H9 (cell line): ENCODE measurements around the gene ARRDC2. TPM values are rescaled to one million over a fixed set of nuclear protein-coding genes. Genes with fewer than 3 reads are reported as not detected.

ENCODE experiments used
- DNase-seq: peaks from one replicate; pipeline ENCODE4 v3.0.0-alpha.2; 2017
- H2AFZ ChIP-seq: one replicate; pipeline ENCODE4 v1.6.1; 2013; ENCODE audit warnings: mild to moderate bottlenecking, low read length, control low read depth, moderate library complexity
- H2AK5ac ChIP-seq: 2 replicates; pipeline ENCODE4 v1.6.1; 2013; ENCODE audit warnings: low read length, control low read depth, mixed read lengths; ENCODE audit not compliant: insufficient read length
- H2BK120ac ChIP-seq: one replicate; pipeline ENCODE4 v1.6.1; 2013; ENCODE audit warnings: low read depth, mild to moderate bottlenecking, low read length, control low read depth, inconsistent platforms; ENCODE audit not compliant: poor library complexity, severe bottlenecking
- H2BK12ac ChIP-seq: 2 replicates; pipeline ENCODE4 v1.6.1; 2013; ENCODE audit warnings: low read length, control low read depth, mixed read lengths, low read depth; ENCODE audit not compliant: insufficient read length
- H2BK15ac ChIP-seq: 2 replicates; pipeline ENCODE4 v1.6.1; 2013; ENCODE audit warnings: low read depth, low read length, control low read depth
- H2BK20ac ChIP-seq: one replicate; pipeline ENCODE4 v1.6.1; 2013; ENCODE audit warnings: low read depth, mild to moderate bottlenecking, low read length, control low read depth, inconsistent platforms; ENCODE audit not compliant: poor library complexity, severe bottlenecking
- H2BK5ac ChIP-seq: 2 replicates; pipeline ENCODE4 v1.6.1; 2013; ENCODE audit warnings: low read length, control low read depth, mixed read lengths; ENCODE audit not compliant: insufficient read length
- H3K14ac ChIP-seq: 2 replicates; pipeline ENCODE4 v1.6.1; 2013; ENCODE audit warnings: low read length, control low read depth; ENCODE audit not compliant: insufficient read depth
- H3K18ac ChIP-seq: 2 replicates; pipeline ENCODE4 v1.6.1; 2013; ENCODE audit warnings: low read depth, mild to moderate bottlenecking, mixed read lengths, low read length, control low read depth; ENCODE audit not compliant: insufficient read length
- H3K23ac ChIP-seq: 2 replicates; pipeline ENCODE4 v1.6.1; 2013; ENCODE audit warnings: low read length, control low read depth, mixed read lengths, low read depth; ENCODE audit not compliant: insufficient read length
- H3K23me2 ChIP-seq: 2 replicates; pipeline ENCODE4 v1.6.1; 2013; ENCODE audit warnings: low read depth, mild to moderate bottlenecking, mixed read lengths, low read length, control low read depth; ENCODE audit not compliant: insufficient read length, poor library complexity, severe bottlenecking
- H3K27ac ChIP-seq: 2 replicates; pipeline ENCODE4 v1.5.1; 2013; ENCODE audit warnings: low read length, control low read depth, mixed read lengths, low read depth; ENCODE audit not compliant: insufficient read length
- H3K27me3 ChIP-seq: 2 replicates; pipeline ENCODE4 v1.6.1; 2013; ENCODE audit warnings: low read length, control low read depth, inconsistent platforms; ENCODE audit not compliant: insufficient read depth
- H3K4ac ChIP-seq: 2 replicates; pipeline ENCODE4 v1.6.1; 2013; ENCODE audit warnings: low read depth, mild to moderate bottlenecking, control low read depth, inconsistent platforms, low read length, moderate library complexity
- H3K4me1 ChIP-seq: 2 replicates; pipeline ENCODE4 v1.6.1; 2013; ENCODE audit warnings: low read length, control low read depth, inconsistent platforms; ENCODE audit not compliant: insufficient read depth
- H3K4me2 ChIP-seq: 2 replicates; pipeline ENCODE4 v1.6.1; 2013; ENCODE audit warnings: low read length, control low read depth, mixed read lengths; ENCODE audit not compliant: insufficient read length, insufficient read depth
- H3K56ac ChIP-seq: 2 replicates; pipeline ENCODE4 v1.6.1; 2013; ENCODE audit warnings: low read depth, mild to moderate bottlenecking, mixed read lengths, low read length, control low read depth; ENCODE audit not compliant: insufficient read length
- H3K79me1 ChIP-seq: 2 replicates; pipeline ENCODE4 v1.6.1; 2013; ENCODE audit warnings: low read depth, mild to moderate bottlenecking, moderate library complexity, low read length, control low read depth, inconsistent platforms; ENCODE audit not compliant: insufficient read depth, poor library complexity, severe bottlenecking
- H3K79me2 ChIP-seq: 2 replicates; pipeline ENCODE4 v1.6.1; 2013; ENCODE audit warnings: low read length, control low read depth, inconsistent platforms; ENCODE audit not compliant: insufficient read depth
- H3K9ac ChIP-seq: 2 replicates; pipeline ENCODE4 v1.6.1; 2013; ENCODE audit warnings: low read length, control low read depth, mixed read lengths; ENCODE audit not compliant: insufficient read length; ENCODE audit errors: extremely low read depth
- H3K9me3 ChIP-seq: one replicate; pipeline ENCODE4 v1.6.1; 2013; ENCODE audit warnings: low read depth, low read length, inconsistent platforms; ENCODE audit not compliant: control insufficient read depth
- H3T11ph ChIP-seq: one replicate; pipeline ENCODE4 v1.6.1; 2013; ENCODE audit warnings: mild to moderate bottlenecking, low read length, control low read depth, inconsistent platforms
- H4K20me1 ChIP-seq: one replicate; pipeline ENCODE4 v1.6.1; 2013; ENCODE audit not compliant: control insufficient read depth, insufficient read length, insufficient read depth
- H4K5ac ChIP-seq: 2 replicates; pipeline ENCODE4 v1.6.1; 2013; ENCODE audit warnings: low read depth, mild to moderate bottlenecking, mixed read lengths, low read length, control low read depth; ENCODE audit not compliant: insufficient read length
- H4K8ac ChIP-seq: replicated peaks from 2 replicates; pipeline ENCODE4 v1.6.1; 2013; ENCODE audit warnings: low read length, control low read depth, mixed read lengths, low read depth; ENCODE audit not compliant: insufficient read length
- H4K91ac ChIP-seq: 2 replicates; pipeline ENCODE4 v1.6.1; 2013; ENCODE audit warnings: low read depth, mild to moderate bottlenecking, moderate library complexity, mixed read lengths, low read length, control low read depth; ENCODE audit not compliant: insufficient read length
- H3K27ac Mint-ChIP-seq, 3 experiments: 2 replicates in 2 of 3; 3 replicates in 1 of 3; pipeline ENCODE4 v1.8.0; 2020 to 2021; ENCODE audit warnings: mixed read lengths in 3 of 3, mild to moderate bottlenecking in 1 of 3, moderate library complexity in 1 of 3
- H3K27me3 Mint-ChIP-seq: 2 replicates; pipeline ENCODE4 v1.8.0; 2021; ENCODE audit warnings: low read depth, mild to moderate bottlenecking, moderate library complexity, mixed read lengths
- H3K36me3 Mint-ChIP-seq, 3 experiments: 2 replicates in 2 of 3; 3 replicates in 1 of 3; pipeline ENCODE4 v1.8.0; 2020 to 2021; ENCODE audit warnings: low read depth in 3 of 3, mixed read lengths in 3 of 3; ENCODE audit not compliant: insufficient read depth in 1 of 3
- H3K4me1 Mint-ChIP-seq, 2 experiments: 2 replicates each; pipeline ENCODE4 v1.8.0; 2020; ENCODE audit warnings: mixed read lengths in 2 of 2
- H3K4me3 Mint-ChIP-seq, 2 experiments: 2 replicates in 1 of 2; 3 replicates in 1 of 2; pipeline ENCODE4 v1.8.0; 2020 to 2021; ENCODE audit warnings: mild to moderate bottlenecking in 2 of 2, mixed read lengths in 2 of 2, moderate library complexity in 1 of 2
- H3K9me3 Mint-ChIP-seq, 2 experiments: 2 replicates in 1 of 2; 3 replicates in 1 of 2; pipeline ENCODE4 v1.8.0; 2020; ENCODE audit warnings: mild to moderate bottlenecking in 2 of 2, mixed read lengths in 2 of 2, moderate library complexity in 1 of 2
- WGBS: extraction: QIAGEN DNeasy Blood & Tissue Kit; methylation state at CpG from one replicate; pipeline ENCODE4 v1.1.7; 2013; ENCODE audit warnings: missing lambda C conversion rate, low lambda C conversion rate, mixed read lengths; ENCODE audit not compliant: insufficient read length; ENCODE audit errors: extremely low coverage; 5-methylcytosine and 5-hydroxymethylcytosine counted together
- total RNA-seq: library from RNA; stranded (reverse); gene quantifications from 2 replicates; pipeline ENCODE4 v1.2.1, GENCODE V29; 2021
- TF ChIP-seq, protein P1 (sequence below): fragments of 200-600 bp; sonication (generic); conservative IDR thresholded peaks from 3 replicates; pipeline ENCODE4 v1.8.0; 2021; ENCODE audit warnings: antibody characterized with exemption, mild to moderate bottlenecking

The ARRDC2 gene
- total RNA-seq, 1 experiment from 2014 or later: 10.5 TPM

DNA sequence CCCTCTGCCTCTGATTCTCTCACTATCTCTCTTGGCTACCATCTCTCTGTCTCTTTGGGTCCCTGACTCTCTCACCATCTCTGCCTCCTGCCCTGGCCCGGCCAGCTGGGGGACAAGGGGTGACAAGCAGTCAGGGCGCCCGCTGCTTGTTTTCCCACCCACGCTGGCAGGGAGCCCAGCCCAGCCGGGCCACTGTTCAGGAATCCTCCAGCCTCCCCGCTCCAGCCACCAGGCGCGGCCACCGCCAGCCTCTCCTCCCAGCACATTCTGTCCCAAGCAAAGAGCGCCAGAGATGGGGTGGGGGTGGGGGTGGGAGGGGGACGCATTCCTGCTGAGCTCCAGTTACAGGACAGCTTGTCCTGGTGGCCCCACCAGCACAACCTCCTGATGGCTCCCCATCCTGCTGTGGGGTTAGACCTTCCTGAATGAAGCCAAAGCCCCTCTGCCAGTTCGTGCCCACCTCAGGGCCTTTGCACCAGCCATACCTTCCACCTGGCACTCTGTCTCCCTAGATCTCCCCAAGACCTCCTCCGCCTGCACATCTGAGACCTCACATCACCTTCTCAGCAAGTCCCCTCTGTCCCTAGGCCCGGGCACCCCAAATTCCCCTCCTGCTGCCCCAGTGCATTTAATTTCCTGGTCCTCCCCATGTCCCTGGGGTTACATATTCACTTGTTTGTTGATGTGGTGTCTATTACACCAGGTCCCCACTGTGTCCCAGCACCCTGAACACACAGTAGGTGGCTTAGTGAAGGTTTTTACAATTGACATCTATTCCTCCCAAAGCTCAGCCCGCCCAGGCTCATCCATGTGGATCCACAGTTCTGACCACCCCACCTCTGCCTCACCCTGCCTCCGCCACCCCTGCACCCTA, 12.5 kb downstream of the ARRDC2 start:
- H2AK5ac ChIP-seq: no peak overlapping the region
- no peak overlapping the region for H3K4ac ChIP-seq
- H3K27me3 ChIP-seq: no peaks in the 10 kb centered on the region
- no peaks in the 10 kb centered on the region; the same call in 1 of the 2 replicates for H3K4me1 ChIP-seq
- no peak overlapping the region for H3K4me2 ChIP-seq
- H2BK12ac ChIP-seq: no peak overlapping the region
- no peak overlapping the region for H3K23ac ChIP-seq
- H3T11ph ChIP-seq: no peak overlapping the region
- peaks cover 0 to 2% (median 0%) of the 10 kb centered on the region in 3 experiments; a peak in 2 of 7 replicates for H3K36me3 Mint-ChIP-seq
- no peaks in the 10 kb centered on the region for H3K79me1 ChIP-seq
- no peak overlapping the region for H3K9ac ChIP-seq
- H4K91ac ChIP-seq: peak overlapping the region; percentile 83
- TF ChIP-seq, protein P1, sequence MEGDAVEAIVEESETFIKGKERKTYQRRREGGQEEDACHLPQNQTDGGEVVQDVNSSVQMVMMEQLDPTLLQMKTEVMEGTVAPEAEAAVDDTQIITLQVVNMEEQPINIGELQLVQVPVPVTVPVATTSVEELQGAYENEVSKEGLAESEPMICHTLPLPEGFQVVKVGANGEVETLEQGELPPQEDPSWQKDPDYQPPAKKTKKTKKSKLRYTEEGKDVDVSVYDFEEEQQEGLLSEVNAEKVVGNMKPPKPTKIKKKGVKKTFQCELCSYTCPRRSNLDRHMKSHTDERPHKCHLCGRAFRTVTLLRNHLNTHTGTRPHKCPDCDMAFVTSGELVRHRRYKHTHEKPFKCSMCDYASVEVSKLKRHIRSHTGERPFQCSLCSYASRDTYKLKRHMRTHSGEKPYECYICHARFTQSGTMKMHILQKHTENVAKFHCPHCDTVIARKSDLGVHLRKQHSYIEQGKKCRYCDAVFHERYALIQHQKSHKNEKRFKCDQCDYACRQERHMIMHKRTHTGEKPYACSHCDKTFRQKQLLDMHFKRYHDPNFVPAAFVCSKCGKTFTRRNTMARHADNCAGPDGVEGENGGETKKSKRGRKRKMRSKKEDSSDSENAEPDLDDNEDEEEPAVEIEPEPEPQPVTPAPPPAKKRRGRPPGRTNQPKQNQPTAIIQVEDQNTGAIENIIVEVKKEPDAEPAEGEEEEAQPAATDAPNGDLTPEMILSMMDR: no peak
- H3K27ac Mint-ChIP-seq: no peak overlapping the region
- H2AFZ ChIP-seq: no peak overlapping the region
- H3K9me3 ChIP-seq: no peaks in the 10 kb centered on the region
- H2BK20ac ChIP-seq: no peak overlapping the region
- no peak overlapping the region for H3K27ac ChIP-seq
- H3K56ac ChIP-seq: no peak overlapping the region
- H4K8ac ChIP-seq: peak overlapping the region; percentile 88
- peaks cover 6 to 13% of the 10 kb centered on the region in 2 experiments for H3K4me1 Mint-ChIP-seq
- H2BK5ac ChIP-seq: no peak overlapping the region
- DNase-seq: no peak
- peak overlapping the region; percentile 37 for H4K5ac ChIP-seq
- H4K20me1 ChIP-seq: no peaks in the 10 kb centered on the region
- H3K27me3 Mint-ChIP-seq: no peaks in the 10 kb centered on the region
- no peak overlapping the region for H2BK15ac ChIP-seq
- H3K14ac ChIP-seq: no peak overlapping the region
- H3K23me2 ChIP-seq: no peaks in the 10 kb centered on the region
- H2BK120ac ChIP-seq: no peak overlapping the region
- no peaks in the 10 kb centered on the region for H3K79me2 ChIP-seq
- H3K18ac ChIP-seq: peak overlapping the region; percentile 29
- H3K4me3 Mint-ChIP-seq: no peak overlapping the region
- no CpG with 5 or more reads among the region's 16 CpGs for WGBS
- no peaks in the 10 kb centered on the region for H3K9me3 Mint-ChIP-seq
